GM21526 (cell line): ENCODE measurements around the gene RTN1.

Experiments used
- ATAC-seq: cut with Tn5 transposase; IDR thresholded peaks from one replicate; pipeline ENCODE4 v1.9.1; 2021; ENCODE audit warnings: moderate library complexity; ENCODE audit not compliant: unreplicated experiment, low FRiP score

RTN1 gene

DNA sequence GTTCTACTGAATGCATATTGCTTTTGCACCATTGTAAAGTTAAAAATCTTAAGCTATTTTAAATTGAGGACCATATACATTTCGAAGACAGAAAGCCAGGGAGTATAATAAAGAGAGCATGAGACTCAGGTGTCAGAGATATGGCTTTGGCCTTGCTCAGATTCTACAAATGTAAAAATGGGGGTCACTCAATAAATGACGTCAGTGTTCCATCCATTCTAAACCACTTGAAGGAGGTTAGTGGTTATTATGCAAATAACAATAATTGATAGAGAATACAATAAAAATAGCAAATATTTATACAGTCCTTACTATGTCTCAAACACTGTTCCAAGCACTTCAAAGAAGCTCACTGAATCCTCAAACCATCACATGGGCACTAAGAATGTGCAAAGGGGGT, 20.1 kb downstream of the RTN1 start:
- no peak for ATAC-seq

DNA sequence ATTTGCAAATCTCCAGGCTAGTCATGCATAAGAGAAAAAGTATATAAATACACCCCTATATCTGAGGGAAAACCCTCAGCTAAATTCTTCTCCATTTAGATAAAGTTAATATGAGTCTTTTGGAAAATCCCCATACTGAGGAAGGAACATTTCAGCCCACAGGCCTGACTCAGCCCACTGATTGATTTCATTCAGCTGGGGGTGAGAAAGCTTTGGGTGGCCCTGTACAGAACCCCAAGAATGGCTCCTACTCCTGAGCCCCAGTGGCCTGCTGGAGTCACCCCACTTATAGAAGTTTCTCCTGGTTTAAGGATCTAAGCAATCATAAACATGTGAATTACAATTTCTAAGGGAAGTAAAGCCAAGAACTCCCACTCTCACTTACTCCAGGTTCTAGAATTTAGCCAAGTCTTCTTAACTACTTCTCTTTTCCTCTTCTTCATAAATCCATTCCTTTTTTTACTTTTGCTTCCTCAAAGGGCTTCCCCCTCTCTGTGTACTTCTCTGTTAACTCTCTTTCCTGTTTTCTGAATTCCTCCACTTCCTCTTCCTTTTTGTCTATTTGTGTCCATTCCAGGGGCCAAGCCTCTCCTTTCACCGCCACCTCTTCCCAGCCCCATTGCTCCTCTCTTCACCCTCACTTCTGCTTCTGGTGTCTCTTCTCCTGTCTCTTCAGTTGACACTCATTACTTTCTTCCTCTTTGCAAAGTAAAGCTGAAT, 21.0 kb downstream of the RTN1 start:
- ATAC-seq = no peak

DNA sequence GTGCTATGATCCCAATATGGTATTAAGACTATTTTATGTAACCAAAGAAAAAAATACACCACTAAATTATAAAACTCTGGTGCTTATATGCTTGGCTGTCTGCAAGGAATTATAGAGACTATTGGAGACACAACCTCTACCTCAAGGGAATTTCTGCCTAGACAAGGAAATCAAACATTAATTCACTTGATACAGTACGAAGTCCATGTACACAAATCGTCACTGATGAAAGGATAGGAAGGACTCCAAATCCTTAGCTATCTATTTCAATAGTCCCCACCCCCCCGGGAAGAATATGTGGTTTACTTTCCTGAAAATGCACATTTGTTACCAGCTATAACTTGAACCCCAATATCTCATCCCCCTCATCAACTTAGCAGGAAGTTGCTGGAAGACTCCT, 21.9 kb downstream of the RTN1 start:
- no peak for ATAC-seq

DNA sequence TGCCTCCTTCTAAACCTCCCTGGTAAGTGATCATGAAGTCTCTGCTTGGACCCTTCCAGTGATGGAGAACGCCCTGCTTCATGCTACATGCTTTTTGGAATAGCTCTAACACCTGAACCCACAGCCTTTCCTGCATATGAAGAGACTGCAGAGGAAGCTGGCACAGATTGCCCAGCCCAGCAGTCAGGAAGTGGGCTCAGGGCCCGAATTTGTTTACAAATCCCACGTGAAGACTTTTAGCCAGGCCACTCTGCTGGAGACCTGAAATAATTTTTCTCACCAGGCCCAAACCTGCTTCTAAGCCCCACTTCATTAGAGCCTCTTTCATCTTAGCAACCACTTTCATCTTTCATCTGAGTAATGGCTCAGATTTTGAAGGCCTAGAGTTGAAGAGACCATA, 22.9 kb downstream of the RTN1 start:
- no peak for ATAC-seq

DNA sequence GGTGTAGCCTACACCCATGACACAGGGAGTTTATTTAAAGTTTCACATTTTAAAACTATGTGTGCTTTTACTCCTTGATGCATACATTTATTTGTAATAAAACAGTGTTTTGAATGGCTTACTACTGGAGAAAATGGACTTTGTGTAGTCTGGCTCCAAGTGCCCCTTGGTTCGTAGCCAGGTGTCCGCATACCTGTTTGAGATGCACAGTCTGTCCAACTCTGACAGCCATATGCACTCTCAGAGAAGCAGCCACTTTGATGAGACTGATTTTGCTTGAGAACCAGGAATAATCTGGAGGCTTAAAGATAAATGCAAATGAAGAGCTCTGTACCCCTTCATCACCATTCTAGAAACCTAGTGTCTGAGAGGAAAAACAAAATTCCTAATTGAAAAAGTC, 24.0 kb downstream of the RTN1 start:
- no peak for ATAC-seq

DNA sequence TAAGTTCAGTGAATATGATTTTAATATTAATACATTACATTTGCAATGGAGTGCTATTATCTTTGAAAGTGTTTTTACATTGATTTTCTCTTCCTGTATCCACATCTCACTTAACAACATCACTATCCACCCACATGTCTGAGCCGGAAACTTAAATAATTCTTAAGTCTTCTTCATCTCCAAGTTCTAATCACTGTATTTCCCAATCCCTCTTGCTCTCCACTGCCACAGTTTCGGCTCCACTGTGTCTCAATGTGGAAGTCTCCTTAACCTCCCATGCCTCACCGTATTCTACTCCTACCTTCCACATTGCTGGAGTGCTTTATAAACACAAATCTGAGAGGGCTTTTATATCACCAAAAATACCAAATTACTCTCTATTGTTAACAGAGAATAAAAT, 25.3 kb downstream of the RTN1 start:
- no peak for ATAC-seq

DNA sequence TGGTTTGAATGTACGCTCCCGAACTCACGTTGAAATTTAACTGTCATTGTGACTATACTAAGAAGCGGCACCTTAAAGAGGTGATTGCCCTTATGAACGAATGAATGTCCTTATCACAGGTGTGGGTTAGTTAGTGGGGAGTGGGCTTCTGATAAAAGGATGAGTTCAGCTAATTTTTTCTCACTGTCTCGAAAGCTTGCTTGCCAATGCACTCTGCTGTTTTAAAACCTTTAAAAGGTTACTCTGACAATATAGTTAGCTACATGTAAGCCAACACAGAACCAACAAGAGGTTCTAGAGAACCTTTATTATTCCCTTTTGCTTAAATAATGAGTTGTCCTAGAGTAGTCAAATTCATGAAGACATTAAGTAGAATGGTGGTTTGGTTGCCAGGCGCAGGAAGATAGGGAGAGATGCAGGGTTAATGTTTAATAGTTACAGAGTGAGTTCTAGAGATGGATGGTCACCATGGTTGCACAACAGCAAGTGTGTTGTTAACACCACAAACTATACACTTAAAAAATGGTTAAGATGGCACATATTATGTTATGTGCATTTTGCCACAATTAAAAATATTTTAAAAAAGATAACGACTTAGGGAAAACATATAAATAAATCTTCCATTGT, 26.3 kb downstream of the RTN1 start:
- ATAC-seq = no peak

DNA sequence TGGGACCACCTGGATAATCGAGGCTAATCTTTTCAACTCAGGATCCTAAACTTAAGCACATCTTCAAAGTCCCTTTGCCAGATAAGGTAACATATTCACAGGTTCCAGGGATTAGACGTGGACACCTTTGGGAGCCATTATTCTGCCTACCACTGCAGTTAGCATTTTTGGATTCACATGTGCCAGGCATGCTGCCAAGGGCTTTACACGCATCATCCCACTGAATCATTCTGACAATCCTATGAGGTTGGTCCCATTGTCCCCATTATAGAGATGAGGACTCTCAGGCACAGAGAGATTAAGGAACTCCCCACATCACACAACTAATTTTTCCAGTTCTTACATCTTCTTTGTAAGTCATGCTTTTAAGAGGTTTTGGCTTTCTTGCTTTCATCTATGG, 34.5 kb downstream of the RTN1 start:
- no peak for ATAC-seq

DNA sequence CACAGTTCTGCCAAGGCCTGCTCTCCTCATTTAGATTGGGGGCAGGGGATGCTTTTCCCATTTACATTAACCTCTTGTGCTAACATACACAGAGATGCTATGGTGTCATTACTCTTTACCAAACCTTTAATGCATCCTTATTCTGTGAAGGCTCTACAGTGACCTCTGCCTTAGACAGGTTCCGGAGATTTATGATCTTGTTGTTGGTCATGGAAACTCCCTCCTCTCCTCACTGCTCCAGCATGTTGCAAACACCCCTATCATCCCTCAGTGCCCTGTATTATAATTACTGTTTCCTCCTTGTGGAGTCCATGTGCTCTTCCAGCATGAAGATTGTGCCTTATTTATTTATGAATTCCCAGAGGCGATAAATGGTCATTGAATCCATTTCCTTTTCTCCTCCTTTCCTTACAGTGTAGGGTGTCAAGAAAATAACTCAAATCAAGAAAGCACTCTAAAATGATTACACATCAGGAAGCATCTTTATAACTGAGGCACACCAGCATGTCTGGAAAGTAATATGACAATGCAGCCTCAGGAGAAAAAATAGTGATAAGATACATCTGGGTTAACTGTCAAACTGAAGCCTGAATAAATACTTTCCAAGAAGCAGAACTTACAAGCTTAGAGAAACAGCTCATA, 37.8 kb downstream of the RTN1 start:
- no peak for ATAC-seq

DNA sequence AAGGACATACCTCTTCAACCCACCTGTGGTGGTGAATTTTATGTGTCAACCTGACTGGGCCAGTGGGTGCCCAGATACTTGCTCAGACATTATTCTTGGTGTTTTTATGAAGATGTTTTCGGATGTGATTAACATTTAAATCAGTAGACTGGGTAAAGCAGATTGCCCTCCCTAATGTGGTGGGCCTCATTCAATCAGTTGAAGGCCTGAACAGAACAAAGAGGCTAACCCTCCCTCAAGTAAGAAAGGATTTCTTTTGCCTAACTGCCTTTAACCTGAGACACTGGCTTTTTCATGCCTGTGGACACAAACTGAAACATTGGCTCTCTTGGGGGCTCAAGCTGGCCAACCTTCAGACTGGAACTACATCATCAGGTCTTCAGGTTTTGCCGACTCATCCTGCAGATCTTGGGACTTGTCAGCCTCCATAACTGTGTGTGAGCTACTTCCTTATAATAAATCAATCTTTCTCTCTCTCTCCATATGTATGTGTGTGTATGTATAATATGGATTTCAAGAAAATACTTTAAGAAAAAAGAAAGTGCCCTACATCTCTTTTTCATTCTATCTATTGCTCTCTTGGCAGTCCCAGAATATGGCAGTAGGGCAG, 39.4 kb downstream of the RTN1 start:
- ATAC-seq = no peak

DNA sequence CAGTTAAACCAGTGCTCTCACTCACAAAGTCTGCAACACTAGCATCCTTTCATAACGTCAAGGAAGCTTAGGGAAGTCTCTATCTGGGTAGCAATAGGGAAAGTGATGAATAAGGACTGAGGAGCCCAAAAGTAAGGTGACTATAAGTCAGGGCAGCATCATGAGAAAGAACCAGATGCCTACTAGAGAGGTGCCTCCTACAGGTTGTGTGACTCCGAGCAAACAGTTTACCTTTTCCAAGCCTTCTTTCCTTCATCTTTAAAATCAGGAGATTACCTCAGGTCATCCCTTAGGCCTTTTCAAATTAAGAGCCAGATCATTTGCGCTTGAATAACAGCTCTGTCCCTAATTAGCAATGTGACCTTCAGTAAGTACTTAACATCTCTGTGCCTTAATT, 40.2 kb downstream of the RTN1 start:
- ATAC-seq = no peak

DNA sequence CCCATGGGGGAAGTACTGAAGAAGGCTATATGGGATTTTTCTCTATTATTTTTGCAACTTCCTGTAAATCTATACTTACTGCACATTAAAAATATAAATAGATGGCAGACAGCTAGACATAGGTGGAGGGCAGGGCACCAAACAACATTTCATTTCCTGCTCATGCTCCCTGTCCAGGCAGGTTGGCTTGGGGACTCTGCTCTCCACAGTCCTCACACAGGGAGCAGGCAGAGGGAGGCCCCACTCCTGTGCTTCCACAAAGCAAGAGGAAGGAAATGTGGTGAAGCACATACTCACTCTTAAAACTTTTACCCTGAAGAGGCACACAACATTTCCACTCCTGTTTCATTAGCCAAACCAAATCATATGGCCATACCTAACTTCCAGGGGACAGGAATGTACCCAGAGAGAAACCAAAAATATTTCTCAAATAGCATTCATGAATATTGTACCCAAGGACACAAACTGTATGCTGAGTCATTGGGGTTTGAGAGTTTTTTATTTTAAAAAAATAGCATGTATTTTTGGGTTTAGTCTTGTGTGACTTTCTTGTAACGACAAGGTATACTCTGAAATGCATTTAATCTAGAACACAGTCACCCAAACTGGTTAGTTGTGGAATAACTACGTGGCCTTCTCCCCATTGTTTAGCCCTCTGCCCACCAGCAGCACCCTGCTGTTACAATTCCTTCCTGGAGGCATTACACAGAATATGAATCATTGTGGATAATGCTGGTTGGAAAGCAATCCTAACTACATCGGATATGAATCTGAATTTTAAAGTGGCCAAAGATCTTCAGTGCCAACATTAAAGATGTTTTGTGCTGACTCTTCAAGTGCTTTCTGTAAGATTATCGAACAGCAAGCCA, 40.9 kb downstream of the RTN1 start:
- ATAC-seq = no peak

DNA sequence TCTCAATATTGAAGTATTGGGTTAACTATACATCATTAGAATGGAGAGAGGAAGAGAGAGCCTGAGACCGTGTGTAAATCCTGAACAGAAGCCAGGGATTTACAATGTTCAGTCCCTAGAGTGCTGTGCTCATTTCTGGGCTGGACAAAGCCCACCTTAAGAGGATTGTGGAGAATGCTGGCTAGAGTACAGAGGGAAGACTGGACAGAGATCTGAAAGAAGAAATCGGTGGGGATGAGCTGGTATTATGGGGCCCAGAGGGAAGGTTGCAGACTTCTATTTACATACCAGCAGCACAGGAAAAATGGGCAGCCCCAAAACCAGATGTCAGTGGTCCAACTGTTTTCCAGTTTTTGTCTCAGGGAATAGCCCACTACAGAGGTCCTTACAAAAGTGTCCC, 42.3 kb downstream of the RTN1 start:
- no peak for ATAC-seq

DNA sequence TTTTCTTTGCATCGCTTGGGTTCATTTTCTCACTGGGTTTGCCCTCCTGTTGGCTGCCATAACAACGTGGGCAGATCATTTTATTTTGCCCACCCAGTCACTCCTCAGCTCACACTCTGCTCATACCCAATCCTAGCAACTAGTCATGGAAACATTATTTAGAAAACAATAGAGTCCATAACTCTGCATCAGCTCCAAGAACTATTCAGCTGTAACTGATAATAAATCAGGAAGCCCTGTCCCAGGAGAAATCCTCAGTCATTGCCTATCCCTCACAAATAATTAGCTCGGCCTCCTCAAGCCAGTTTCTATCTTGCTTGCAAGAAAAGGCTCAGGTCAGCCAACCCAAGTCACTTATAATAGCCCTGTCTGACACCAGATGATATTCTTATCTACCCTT, 43.2 kb downstream of the RTN1 start:
- no peak for ATAC-seq

DNA sequence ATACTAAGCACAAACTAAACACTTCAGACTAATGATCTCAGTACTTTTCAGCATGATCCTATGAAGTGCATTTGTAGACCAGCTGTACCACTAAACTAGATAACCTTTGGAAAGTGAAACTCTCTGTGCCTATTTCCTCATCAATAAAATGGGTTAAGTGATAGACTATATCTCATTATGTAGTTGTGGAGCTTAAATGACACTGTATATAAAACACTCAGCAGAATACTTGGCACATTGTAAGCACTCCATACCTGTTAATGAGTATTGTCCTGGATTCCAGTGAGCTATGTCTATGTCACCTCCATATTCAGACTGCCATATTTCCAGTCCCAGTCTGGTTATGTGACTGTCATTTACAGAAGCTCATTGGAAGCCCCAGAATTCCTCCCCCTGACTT, 44.4 kb downstream of the RTN1 start:
- no peak for ATAC-seq

DNA sequence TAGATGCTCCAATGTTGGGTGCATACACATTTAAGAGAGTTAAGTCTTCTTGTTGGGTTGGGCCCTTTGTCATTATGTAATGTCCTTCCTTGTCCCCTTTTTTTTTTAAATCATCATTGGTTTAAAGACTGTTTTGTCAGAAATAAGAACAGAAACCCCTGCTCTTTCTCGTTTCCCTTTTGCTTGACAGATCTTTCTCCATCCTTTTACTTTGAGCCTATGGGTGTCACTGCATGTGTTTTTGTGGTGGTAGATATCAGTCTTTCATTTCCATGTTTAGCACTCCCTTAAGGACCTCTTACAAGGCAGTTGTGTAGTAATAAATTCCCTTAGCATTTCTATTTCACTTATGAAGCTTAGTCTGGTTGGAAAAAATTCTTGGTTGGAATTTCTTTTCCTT, 47.4 kb downstream of the RTN1 start:
- ATAC-seq = peak; percentile 89

DNA sequence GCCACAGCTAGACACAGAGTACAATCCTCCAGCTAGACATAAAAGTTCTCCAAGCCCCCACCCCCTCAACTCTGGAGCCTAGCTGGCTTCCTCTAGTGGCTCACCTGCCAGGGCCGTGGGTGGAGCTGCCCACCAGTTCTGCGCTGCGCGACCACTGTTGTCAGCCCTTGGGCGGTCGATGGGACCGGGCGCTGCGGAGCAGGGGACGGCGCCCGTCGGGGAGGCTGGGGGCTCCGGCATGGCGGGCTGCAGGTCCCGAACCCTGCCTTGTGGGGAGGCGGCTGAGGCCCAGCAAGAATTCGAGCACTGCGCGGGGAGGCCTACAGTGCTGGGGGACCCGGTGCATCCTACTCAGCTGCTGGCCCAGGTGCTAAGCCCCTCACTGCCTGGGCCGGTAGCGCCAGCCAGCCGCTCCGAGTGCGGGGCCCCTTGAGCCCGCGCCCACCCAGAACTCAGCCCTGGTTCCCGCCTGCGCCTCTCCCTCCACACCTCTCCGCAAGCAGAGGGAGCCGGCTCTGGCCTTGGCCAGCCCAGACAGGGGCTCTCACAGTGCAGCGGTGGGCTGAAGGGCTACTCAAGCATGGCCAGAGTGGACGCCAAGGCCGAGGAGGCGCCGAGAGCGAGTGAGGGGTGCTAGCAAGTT, 51.0 kb downstream of the RTN1 start:
- ATAC-seq = no peak

DNA sequence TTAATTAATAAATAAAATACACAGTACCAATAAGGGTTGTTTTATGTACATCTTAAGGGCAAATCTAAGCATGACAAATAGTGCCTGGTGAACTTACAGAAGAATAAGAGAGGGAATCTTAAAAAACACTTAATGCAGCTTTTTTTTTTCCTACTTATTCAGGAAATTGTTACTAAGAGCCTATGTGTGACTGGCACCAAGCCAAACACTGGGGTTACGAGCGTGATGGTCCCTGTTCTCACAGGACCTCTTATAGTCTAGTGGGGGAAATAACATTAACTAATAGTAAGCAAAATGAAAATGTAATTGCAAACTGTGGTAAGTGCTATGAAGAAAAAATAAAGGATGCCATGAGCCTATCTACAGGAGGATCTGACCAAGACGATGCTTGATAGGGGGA, 53.6 kb downstream of the RTN1 start:
- ATAC-seq = no peak

DNA sequence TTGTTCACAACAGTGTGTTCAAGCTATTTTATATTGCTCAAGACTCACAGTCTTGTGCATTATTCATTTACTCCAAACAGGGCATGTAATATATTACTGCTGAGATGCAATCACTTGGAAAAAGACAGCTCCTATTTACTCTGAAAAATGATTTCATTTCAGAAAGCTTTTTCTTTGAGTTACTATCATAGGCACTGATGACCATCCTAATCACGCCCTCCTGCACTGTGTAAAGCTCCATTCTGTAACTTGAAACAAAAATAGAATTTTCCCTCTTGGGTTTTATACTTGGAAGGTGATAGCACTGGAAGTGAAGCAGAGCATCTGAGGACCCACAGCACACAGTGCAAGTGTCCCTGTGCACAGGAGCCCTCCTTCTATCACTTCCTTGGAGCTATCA, 55.6 kb downstream of the RTN1 start:
- ATAC-seq = no peak

DNA sequence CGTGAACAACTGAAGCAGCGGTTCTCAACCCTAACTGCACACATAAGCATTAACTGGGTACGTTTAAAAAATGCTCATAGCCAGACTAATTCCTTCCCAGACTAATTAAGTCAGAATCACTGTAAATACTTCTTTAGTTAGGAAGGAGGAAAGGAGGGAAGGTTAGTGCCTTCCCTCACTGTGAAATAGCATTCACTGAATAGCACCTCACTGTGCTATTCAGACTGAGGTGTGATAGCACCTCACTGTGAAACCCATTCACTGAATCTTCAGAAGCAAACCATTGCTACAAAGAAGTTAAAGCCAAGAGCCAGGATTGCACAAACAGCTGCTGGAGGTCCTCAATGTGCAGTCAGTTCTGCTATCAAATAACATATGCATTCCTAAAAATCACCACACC, 58.8 kb downstream of the RTN1 start:
- ATAC-seq = no peak
